Neural cell (in vitro differentiated cells): ENCODE data around the gene SMIM23. TPM values are rescaled to one million over a fixed set of nuclear protein-coding genes. Genes with fewer than 3 reads are reported as not detected.

Experiments
- H2AFZ ChIP-seq: fragments of 200-600, 300-800 bp; sonication (generic), shearing (Covaris generic); 2 replicates; pipeline ENCODE4 v1.6.0; 2014; ENCODE audit warnings: low read depth, mild to moderate bottlenecking, antibody characterized with exemption, low read length, moderate library complexity
- H3F3A ChIP-seq: fragments of 200-600 bp; shearing (Covaris generic); 2 replicates; pipeline ENCODE4 v1.6.1; 2016; ENCODE audit warnings: mild to moderate bottlenecking, moderate library complexity, mixed read lengths, antibody characterized with exemption, low read length; ENCODE audit not compliant: insufficient read depth, poor library complexity, severe bottlenecking
- H3K27ac ChIP-seq: fragments of 200-600, 300-800 bp; sonication (generic), shearing (Covaris generic); 2 replicates; pipeline ENCODE4 v1.5.1; 2014; ENCODE audit warnings: mild to moderate bottlenecking, low read length, moderate library complexity
- H3K27me3 ChIP-seq: fragments of 300-800, 200-600 bp; sonication (generic), shearing (Covaris generic); 2 replicates; pipeline ENCODE4 v1.6.0; 2014; ENCODE audit warnings: mild to moderate bottlenecking, low read depth, low read length, moderate library complexity; ENCODE audit not compliant: insufficient read depth
- H3K36me3 ChIP-seq: fragments of 300-800, 200-600 bp; sonication (generic), shearing (Covaris generic); 2 replicates; pipeline ENCODE4 v1.5.1; 2014; ENCODE audit warnings: mild to moderate bottlenecking, antibody characterized with exemption, low read length, moderate library complexity; ENCODE audit not compliant: insufficient read depth
- H3K4me2 ChIP-seq: fragments of 300-800, 200-600 bp; sonication (generic), shearing (Covaris generic); 2 replicates; pipeline ENCODE4 v1.6.0; 2014; ENCODE audit warnings: mild to moderate bottlenecking, low read length
- H3K4me3 ChIP-seq: fragments of 300-800, 200-600 bp; sonication (generic), shearing (Covaris generic); 2 replicates; pipeline ENCODE4 v1.5.1; 2014; ENCODE audit warnings: mild to moderate bottlenecking, low read length, moderate library complexity
- H3K79me2 ChIP-seq: fragments of 200-600 bp; shearing (Covaris generic); replicated peaks from 2 replicates; pipeline ENCODE4 v1.6.0; 2014; ENCODE audit warnings: mild to moderate bottlenecking, low read length, moderate library complexity; ENCODE audit not compliant: insufficient read depth
- H3K9ac ChIP-seq: fragments of 300-800, 200-600 bp; sonication (generic), shearing (Covaris generic); 2 replicates; pipeline ENCODE4 v1.6.1; 2016; ENCODE audit warnings: mild to moderate bottlenecking, low read length, mixed read lengths
- H3K9me2 ChIP-seq: fragments of 200-600 bp; shearing (Covaris generic); 2 replicates; pipeline ENCODE4 v1.6.1; 2016; ENCODE audit warnings: mild to moderate bottlenecking, low read length, mixed read lengths; ENCODE audit not compliant: insufficient read depth
- H3K9me3 ChIP-seq: fragments of 200-600, 300-800 bp; sonication (generic), shearing (Covaris generic); 2 replicates; pipeline ENCODE4 v1.6.1; 2016; ENCODE audit warnings: mild to moderate bottlenecking, mixed run types, low read length, moderate library complexity, mixed read lengths
- H4K20me1 ChIP-seq: fragments of 200-600 bp; shearing (Covaris generic); 2 replicates; pipeline ENCODE4 v1.6.1; 2016; ENCODE audit warnings: mild to moderate bottlenecking, mixed run types; ENCODE audit not compliant: insufficient read depth
- EP300 ChIP-seq: fragments of 450-650 bp; conservative IDR thresholded peaks from 2 replicates; pipeline ENCODE4 v1.6.1; 2014; ENCODE audit warnings: antibody characterized with exemption, mild to moderate bottlenecking, moderate library complexity; ENCODE audit not compliant: poor library complexity, severe bottlenecking
- EZH2 ChIP-seq: fragments of 200-600, 300-800 bp; shearing (Covaris generic), sonication (generic); IDR thresholded peaks from 2 replicates; pipeline ENCODE4 v1.6.1; 2014; ENCODE audit warnings: antibody characterized with exemption, low read length, borderline replicate concordance, mild to moderate bottlenecking; ENCODE audit not compliant: insufficient read depth, poor library complexity, severe bottlenecking
- MXI1 ChIP-seq: fragments of 450-650 bp; conservative IDR thresholded peaks from 2 replicates; pipeline ENCODE4 v1.6.1; 2014; ENCODE audit warnings: antibody characterized with exemption, mild to moderate bottlenecking; ENCODE audit not compliant: poor library complexity, severe bottlenecking
- POLR2AphosphoS5 ChIP-seq: IDR thresholded peaks from 2 replicates; pipeline ENCODE4 v1.6.1; 2012
- RAD21 ChIP-seq: fragments of 450-650 bp; conservative IDR thresholded peaks from 2 replicates; pipeline ENCODE4 v1.6.1; 2014; ENCODE audit warnings: antibody characterized with exemption, mild to moderate bottlenecking, moderate library complexity
- SMC3 ChIP-seq: fragments of 450-650 bp; conservative IDR thresholded peaks from 2 replicates; pipeline ENCODE4 v1.6.1; 2014; ENCODE audit warnings: antibody characterized with exemption, mild to moderate bottlenecking, moderate library complexity; ENCODE audit not compliant: poor library complexity
- TAF1 ChIP-seq: IDR thresholded peaks from 2 replicates; pipeline ENCODE4 v1.6.1; 2012; ENCODE audit warnings: low read depth
- polyA plus RNA-seq: library from polyadenylated mRNA; depleted of rRNA; stranded (reverse); fragments of >200 nt; gene quantifications from 2 replicates; pipeline ENCODE4 v1.2.3, GENCODE V29; 2014
- TF ChIP-seq, protein P1 (sequence below): fragments of 450-650 bp; IDR thresholded peaks from 2 replicates; pipeline ENCODE4 v1.5.1; 2014; ENCODE audit warnings: antibody characterized with exemption, mild to moderate bottlenecking, moderate library complexity; ENCODE audit not compliant: poor library complexity, severe bottlenecking
- TF ChIP-seq, protein P2 (sequence below): IDR thresholded peaks from 2 replicates; pipeline ENCODE4 v1.6.1; 2012; ENCODE audit warnings: borderline replicate concordance

The SMIM23 gene
- polyA plus RNA-seq, 1 donor from 2014 or later = not detected

DNA sequence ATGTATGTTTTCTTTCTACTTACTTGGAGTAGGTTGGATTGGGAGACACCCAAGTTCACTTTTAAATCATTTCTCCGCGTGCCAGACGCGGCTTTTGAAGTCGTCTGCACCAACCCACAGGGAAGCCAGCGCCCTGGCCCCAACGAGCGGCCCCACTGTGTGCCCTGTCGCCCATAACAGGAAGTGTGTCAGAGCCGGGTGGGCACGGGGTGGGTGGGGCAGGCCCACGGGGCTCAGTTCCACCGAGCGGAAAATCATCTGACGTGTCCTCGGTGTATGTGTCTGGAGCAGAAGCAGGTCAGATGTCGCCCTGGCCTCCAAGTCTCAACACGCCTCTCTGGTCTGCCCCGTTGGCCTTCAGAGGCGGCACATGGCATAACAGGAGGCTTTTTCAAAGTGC lies 22.7 kb upstream of the SMIM23 start:
- TF ChIP-seq SMC3 (no peak), POLR2AphosphoS5 (no peak), TAF1 (no peak), RAD21 (no peak), EZH2 (no peak)
- TF ChIP-seq, protein P1, sequence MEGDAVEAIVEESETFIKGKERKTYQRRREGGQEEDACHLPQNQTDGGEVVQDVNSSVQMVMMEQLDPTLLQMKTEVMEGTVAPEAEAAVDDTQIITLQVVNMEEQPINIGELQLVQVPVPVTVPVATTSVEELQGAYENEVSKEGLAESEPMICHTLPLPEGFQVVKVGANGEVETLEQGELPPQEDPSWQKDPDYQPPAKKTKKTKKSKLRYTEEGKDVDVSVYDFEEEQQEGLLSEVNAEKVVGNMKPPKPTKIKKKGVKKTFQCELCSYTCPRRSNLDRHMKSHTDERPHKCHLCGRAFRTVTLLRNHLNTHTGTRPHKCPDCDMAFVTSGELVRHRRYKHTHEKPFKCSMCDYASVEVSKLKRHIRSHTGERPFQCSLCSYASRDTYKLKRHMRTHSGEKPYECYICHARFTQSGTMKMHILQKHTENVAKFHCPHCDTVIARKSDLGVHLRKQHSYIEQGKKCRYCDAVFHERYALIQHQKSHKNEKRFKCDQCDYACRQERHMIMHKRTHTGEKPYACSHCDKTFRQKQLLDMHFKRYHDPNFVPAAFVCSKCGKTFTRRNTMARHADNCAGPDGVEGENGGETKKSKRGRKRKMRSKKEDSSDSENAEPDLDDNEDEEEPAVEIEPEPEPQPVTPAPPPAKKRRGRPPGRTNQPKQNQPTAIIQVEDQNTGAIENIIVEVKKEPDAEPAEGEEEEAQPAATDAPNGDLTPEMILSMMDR = no peak
- Histone ChIP-seq H3K9me3 (no peaks in the 10 kb centered on the region), H3K27me3 (no peaks in the 10 kb centered on the region)

DNA sequence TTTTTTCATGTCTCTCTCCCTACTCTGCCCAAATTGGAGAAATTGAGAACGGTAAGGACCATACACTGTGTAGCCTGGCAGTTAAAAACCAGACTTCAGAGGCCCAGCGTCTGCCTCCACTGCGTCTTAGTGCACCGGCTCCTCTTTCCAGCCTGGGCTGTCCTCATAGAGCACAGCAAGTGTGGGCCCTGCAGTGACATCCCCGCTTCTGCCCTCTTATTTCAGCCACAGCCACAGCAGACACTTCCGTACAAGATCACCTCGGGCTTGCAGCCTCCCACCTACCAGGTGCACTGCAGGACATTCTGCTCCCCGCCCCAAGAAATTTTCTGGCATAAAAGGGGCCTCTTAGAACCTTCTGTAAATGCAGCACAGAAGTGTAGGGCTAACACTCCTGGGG lies 21.4 kb upstream of the SMIM23 start:
- Histone ChIP-seq H3K27me3 (no peaks in the 10 kb centered on the region), H3K9me3 (no peaks in the 10 kb centered on the region), H3K27ac (no peak overlapping the region), H2AFZ (no peak overlapping the region), H3K4me3 (no peak overlapping the region), H3K9me2 (no peaks in the 10 kb centered on the region), H3K79me2 (no peaks in the 10 kb centered on the region), H3K4me2 (no peak overlapping the region), H3F3A (no peaks in the 10 kb centered on the region), H3K36me3 (no peaks in the 10 kb centered on the region), H4K20me1 (no peaks in the 10 kb centered on the region), H3K9ac (no peak overlapping the region)
- no peak for TF ChIP-seq EP300
- no peak for TF ChIP-seq TAF1
- TF ChIP-seq SMC3 = no peak
- TF ChIP-seq, protein P2, sequence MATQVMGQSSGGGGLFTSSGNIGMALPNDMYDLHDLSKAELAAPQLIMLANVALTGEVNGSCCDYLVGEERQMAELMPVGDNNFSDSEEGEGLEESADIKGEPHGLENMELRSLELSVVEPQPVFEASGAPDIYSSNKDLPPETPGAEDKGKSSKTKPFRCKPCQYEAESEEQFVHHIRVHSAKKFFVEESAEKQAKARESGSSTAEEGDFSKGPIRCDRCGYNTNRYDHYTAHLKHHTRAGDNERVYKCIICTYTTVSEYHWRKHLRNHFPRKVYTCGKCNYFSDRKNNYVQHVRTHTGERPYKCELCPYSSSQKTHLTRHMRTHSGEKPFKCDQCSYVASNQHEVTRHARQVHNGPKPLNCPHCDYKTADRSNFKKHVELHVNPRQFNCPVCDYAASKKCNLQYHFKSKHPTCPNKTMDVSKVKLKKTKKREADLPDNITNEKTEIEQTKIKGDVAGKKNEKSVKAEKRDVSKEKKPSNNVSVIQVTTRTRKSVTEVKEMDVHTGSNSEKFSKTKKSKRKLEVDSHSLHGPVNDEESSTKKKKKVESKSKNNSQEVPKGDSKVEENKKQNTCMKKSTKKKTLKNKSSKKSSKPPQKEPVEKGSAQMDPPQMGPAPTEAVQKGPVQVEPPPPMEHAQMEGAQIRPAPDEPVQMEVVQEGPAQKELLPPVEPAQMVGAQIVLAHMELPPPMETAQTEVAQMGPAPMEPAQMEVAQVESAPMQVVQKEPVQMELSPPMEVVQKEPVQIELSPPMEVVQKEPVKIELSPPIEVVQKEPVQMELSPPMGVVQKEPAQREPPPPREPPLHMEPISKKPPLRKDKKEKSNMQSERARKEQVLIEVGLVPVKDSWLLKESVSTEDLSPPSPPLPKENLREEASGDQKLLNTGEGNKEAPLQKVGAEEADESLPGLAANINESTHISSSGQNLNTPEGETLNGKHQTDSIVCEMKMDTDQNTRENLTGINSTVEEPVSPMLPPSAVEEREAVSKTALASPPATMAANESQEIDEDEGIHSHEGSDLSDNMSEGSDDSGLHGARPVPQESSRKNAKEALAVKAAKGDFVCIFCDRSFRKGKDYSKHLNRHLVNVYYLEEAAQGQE = no peak
- TF ChIP-seq, protein P1 = no peak
- no peak for TF ChIP-seq RAD21
- TF ChIP-seq EZH2 = no peak
- TF ChIP-seq MXI1 = no peak
- TF ChIP-seq POLR2AphosphoS5 = no peak

More for the DNA sequence above, 22.7 kb upstream of the SMIM23 start:
- Histone ChIP-seq H3K4me3 (no peak overlapping the region), H3K27ac (no peak overlapping the region), H3K36me3 (no peaks in the 10 kb centered on the region), H3K4me2 (no peak overlapping the region), H3K9me2 (no peaks in the 10 kb centered on the region), H3F3A (no peaks in the 10 kb centered on the region), H2AFZ (no peak overlapping the region), H3K79me2 (no peaks in the 10 kb centered on the region), H4K20me1 (no peaks in the 10 kb centered on the region), H3K9ac (no peak overlapping the region)
